HG02763 (cell line): Measurements from ENCODE around the gene GOSR1.
"Not testable (repeated sequence)": the region's sequence is repeated elsewhere in the genome, so short reads cannot be mapped to it uniquely, and the experiment has no call there.

Experiments used
- ATAC-seq: cut with Tn5 transposase; IDR thresholded peaks from one replicate; pipeline ENCODE4 v1.9.1; 2021; ENCODE audit warnings: mild to moderate bottlenecking, moderate library complexity; ENCODE audit not compliant: unreplicated experiment

Gene GOSR1

GRCh38 chr17:30541802-30542201, 64.6 kb downstream of the GOSR1 start:
- ATAC-seq: no peak

- ATAC-seq: no peak
These were observed 66.2 kb downstream of the GOSR1 start for GRCh38 chr17:30543456-30543855.

- ATAC-seq: no peak
These were observed 67.8 kb downstream of the GOSR1 start for GRCh38 chr17:30545024-30545423.

GRCh38 chr17:30547778-30548573, 70.8 kb downstream of the GOSR1 start:
- no peak for ATAC-seq

GRCh38 chr17:30549181-30549580, 72.0 kb downstream of the GOSR1 start:
- ATAC-seq: not testable (repeated sequence)

GRCh38 chr17:30549864-30550511, 72.8 kb downstream of the GOSR1 start:
- no peak for ATAC-seq

GRCh38 chr17:30550512-30551273, 73.5 kb downstream of the GOSR1 start:
- ATAC-seq: peak; percentile 60

GRCh38 chr17:30551274-30551995, 74.2 kb downstream of the GOSR1 start:
- not testable (repeated sequence) for ATAC-seq

GRCh38 chr17:30551996-30552339, 74.8 kb downstream of the GOSR1 start:
- no peak for ATAC-seq

- ATAC-seq: no peak
These were observed 75.9 kb downstream of the GOSR1 start for GRCh38 chr17:30552994-30553566.

GRCh38 chr17:30553823-30554440, 76.7 kb downstream of the GOSR1 start:
- ATAC-seq: not testable (repeated sequence)

GRCh38 chr17:30554839-30555751, 77.9 kb downstream of the GOSR1 start:
- no peak for ATAC-seq

- ATAC-seq: no peak
These were observed 78.7 kb downstream of the GOSR1 start for GRCh38 chr17:30555942-30556341.

- ATAC-seq: no peak
These were observed 79.4 kb downstream of the GOSR1 start for GRCh38 chr17:30556374-30557332.

GRCh38 chr17:30557916-30558685, 80.9 kb downstream of the GOSR1 start:
- no peak for ATAC-seq

GRCh38 chr17:30558686-30559545, 81.7 kb downstream of the GOSR1 start:
- no peak for ATAC-seq
